SK-N-MC (cell line): Measurements from ENCODE around the gene OTUD7B.

Experiments used
- EZH2 ChIP-seq: fragments of 200-600 bp; sonication (generic); IDR thresholded peaks from one replicate; pipeline ENCODE4 v1.6.1; 2017; ENCODE audit warnings: antibody characterized with exemption
- FOXP2 ChIP-seq: optimal IDR thresholded peaks from 2 replicates; pipeline ENCODE3; 2011; ENCODE audit warnings: mild to moderate bottlenecking, moderate library complexity; ENCODE audit not compliant: insufficient read depth; ENCODE audit errors: extremely low read length, control extremely low read depth
- POLR2AphosphoS5 ChIP-seq: IDR thresholded peaks from 2 replicates; pipeline ENCODE4 v1.6.1; 2012; ENCODE audit warnings: mild to moderate bottlenecking, low read depth, low read length, borderline replicate concordance

- no peak for TF ChIP-seq EZH2
- TF ChIP-seq POLR2AphosphoS5 = no peak
- no peak for TF ChIP-seq FOXP2
Observed at GRCh38 chr1:149987297-149987595, 23.3 kb downstream of the OTUD7B start.
